B cell (primary cell): ENCODE data around the gene VPS11. TPM values are rescaled to one million over a fixed set of nuclear protein-coding genes. Genes with fewer than 3 reads are reported as not detected.

Experiments used
- ATAC-seq: fragments of 200-7000 bp; cut with Tn5 transposase; one replicate; pipeline ENCODE4 v1.10.0; 2021; ENCODE audit warnings: low read depth, mild to moderate bottlenecking, moderate number of reproducible peaks, moderate library complexity
- CTCF ChIA-PET: fragments of 350-600 bp; sonication (Branson Sonifier 250); formaldehyde crosslinking; loops from one replicate; lab custom pipeline; 2021; ENCODE audit warnings: antibody characterized with exemption, inconsistent platforms; lab: Charles Lee
- POLR2A ChIA-PET: fragments of 350-600 bp; sonication (Branson Sonifier 250); formaldehyde crosslinking; loops from one replicate; lab custom pipeline; 2021; ENCODE audit warnings: antibody characterized with exemption; lab: Charles Lee
- DNase-seq: peaks from one replicate; pipeline ENCODE4 v3.0.0; 2013
- H2AFZ ChIP-seq: 2 replicates; pipeline ENCODE4 v1.6.1; 2012; ENCODE audit warnings: mild to moderate bottlenecking, low read depth, low read length; ENCODE audit not compliant: insufficient read depth, poor library complexity, severe bottlenecking
- H3K27ac ChIP-seq, 2 donors: 1 replicate in 1 of 2; 2 replicates in 1 of 2; pipeline ENCODE4 v1.5.1; 2012 to 2013; ENCODE audit warnings: low read length in 2 of 2, mild to moderate bottlenecking in 2 of 2, moderate library complexity in 1 of 2
- H3K27me3 ChIP-seq, 4 experiments: fragments of 200-600 bp in 1 of 4; sonication (generic) in 1 of 4; replicated peaks in 1 of 4; 1 replicate in 2 of 4; 2 replicates in 2 of 4; pipeline versions ENCODE4 v1.6.1 to v1.7.0; 2013 to 2016; ENCODE audit warnings: low read length in 3 of 4, mild to moderate bottlenecking in 2 of 4, mixed read lengths in 1 of 4, moderate library complexity in 1 of 4; ENCODE audit not compliant: insufficient read depth in 4 of 4, control insufficient read depth in 3 of 4; ENCODE audit errors: control extremely low read depth in 1 of 4
- H3K36me3 ChIP-seq, 2 experiments: replicated peaks in 1 of 2; 1 replicate in 1 of 2; 2 replicates in 1 of 2; pipeline versions ENCODE4 v1.6.1 to v1.7.1; 2013; ENCODE audit warnings: low read length in 1 of 2; ENCODE audit not compliant: insufficient read depth in 2 of 2, control insufficient read depth in 1 of 2; ENCODE audit errors: control extremely low read depth in 1 of 2, extremely low read depth in 1 of 2
- H3K4me1 ChIP-seq, 2 donors: fragments of 200-600 bp in 1 of 2; sonication (generic) in 1 of 2; 1 replicate in 1 of 2; 2 replicates in 1 of 2; pipeline versions ENCODE4 v1.5.1 to v1.6.1; 2013 to 2017; ENCODE audit warnings: low read length in 2 of 2; ENCODE audit not compliant: control insufficient read depth in 2 of 2, insufficient read depth in 2 of 2
- H3K4me2 ChIP-seq: replicated peaks from 2 replicates; pipeline ENCODE3; 2012; ENCODE audit warnings: mild to moderate bottlenecking, low read depth, low read length; ENCODE audit not compliant: poor library complexity, severe bottlenecking
- H3K4me3 ChIP-seq, 5 experiments: fragments of 200-600 bp in 1 of 5; sonication (generic) in 1 of 5; 1 replicate in 3 of 5; 2 replicates in 2 of 5; pipeline versions ENCODE4 v1.5.1 to v1.7.0; 2011 to 2016; ENCODE audit warnings: low read length in 4 of 5, mild to moderate bottlenecking in 4 of 5, low read depth in 2 of 5, control low read depth in 1 of 5, moderate library complexity in 1 of 5; ENCODE audit not compliant: insufficient read depth in 1 of 5; ENCODE audit errors: control extremely low read depth in 1 of 5, extremely low read depth in 1 of 5
- H3K79me2 ChIP-seq: fragments of 200-600 bp; sonication (generic); one replicate; pipeline ENCODE4 v1.6.0; 2016; ENCODE audit warnings: low read length; ENCODE audit not compliant: control insufficient read depth, insufficient read depth
- H3K9ac ChIP-seq: fragments of 200-600 bp; sonication (generic); 2 replicates; pipeline ENCODE4 v1.6.1; 2017; ENCODE audit warnings: mild to moderate bottlenecking, low read length, moderate library complexity
- H3K9me3 ChIP-seq, 3 donors: one replicate each; pipeline versions ENCODE4 v1.6.1 to v1.7.1; 2013; ENCODE audit warnings: low read length in 2 of 3; ENCODE audit not compliant: control insufficient read depth in 2 of 3, insufficient read depth in 1 of 3; ENCODE audit errors: control extremely low read depth in 1 of 3
- H4K20me1 ChIP-seq: 2 replicates; pipeline ENCODE4 v1.6.0; 2012; ENCODE audit warnings: mild to moderate bottlenecking, low read length; ENCODE audit not compliant: insufficient read depth, control insufficient read depth, poor library complexity, severe bottlenecking
- H3K27ac Mint-ChIP-seq: one replicate; pipeline ENCODE4 v1.8.0; 2021; ENCODE audit warnings: mixed read lengths
- H3K27me3 Mint-ChIP-seq: one replicate; pipeline ENCODE4 v1.8.0; 2021; ENCODE audit warnings: mixed read lengths
- H3K4me1 Mint-ChIP-seq: one replicate; pipeline ENCODE4 v1.8.0; 2021; ENCODE audit warnings: mixed read lengths
- H3K4me3 Mint-ChIP-seq: one replicate; pipeline ENCODE4 v1.8.0; 2021; ENCODE audit warnings: mixed read lengths
- H3K9me3 Mint-ChIP-seq: one replicate; pipeline ENCODE4 v1.8.0; 2022; ENCODE audit warnings: mixed read lengths; ENCODE audit not compliant: insufficient read depth
- CTCF ChIP-seq: fragments of 200-600 bp; IDR thresholded peaks from one replicate; pipeline ENCODE4 v1.8.0; 2022; ENCODE audit warnings: antibody characterized with exemption, mild to moderate bottlenecking
- EZH2 ChIP-seq: IDR thresholded peaks from 2 replicates; pipeline ENCODE4 v1.6.1; 2012; ENCODE audit warnings: borderline replicate concordance, low read depth, mild to moderate bottlenecking, moderate library complexity, low read length; ENCODE audit not compliant: insufficient read depth, poor library complexity, severe bottlenecking
- WGBS: methylation state at CpG from one replicate; pipeline ENCODE4 v1.1.5; 2013; ENCODE audit warnings: missing lambda C conversion rate; ENCODE audit not compliant: insufficient coverage; 5-methylcytosine and 5-hydroxymethylcytosine counted together
- intact Hi-C: fragments of 100-400 bp; cut with micrococcal nuclease; formaldehyde crosslinking; loops from one replicate; pipeline ENCODE4 v1.10.0; 2022
- polyA plus RNA-seq: library from polyadenylated mRNA; depleted of rRNA; stranded (reverse); fragments of >200 nt; gene quantifications from 2 replicates; pipeline ENCODE4 v1.2.3, GENCODE V29; 2012
- total RNA-seq, 2 donors: library from RNA; stranded (reverse); fragments of 120-200 nt in 1 of 2; gene quantifications; 1 replicate in 1 of 2; 2 replicates in 1 of 2; pipeline versions ENCODE4 v1.2.3 to v1.2.4, GENCODE V29; 2013 to 2022

The VPS11 gene
- total and polyA plus RNA-seq, 2 donors (not counting 1 experiment from before 2014, with no cell fraction given) = 35.7 to 64.7 TPM

- Mint-ChIP-seq H3K9me3 (no peaks in the 10 kb centered on the region), H3K27ac (no peak overlapping the region), H3K4me1 (no peaks in the 10 kb centered on the region), H3K4me3 (no peak overlapping the region), H3K27me3 (no peaks in the 10 kb centered on the region)
- H3K36me3 ChIP-seq = peaks cover 0 to 65% of the 10 kb centered on the region in 2 experiments
- no peaks in the 10 kb centered on the region for H3K27me3 ChIP-seq
- TF ChIP-seq CTCF (no peak), EZH2 (no peak)
- no peak overlapping the region for H3K4me3 ChIP-seq
- CTCF ChIA-PET = no interaction called here
- no peaks in the 10 kb centered on the region for H3K9me3 ChIP-seq
- WGBS = 98% methylated on average over 17 of the region's 19 CpGs
- H3K27ac ChIP-seq = no peak overlapping the region
- intact Hi-C loops = no loop called here
- POLR2A ChIA-PET = interaction anchor here (0.8 kb wide), 1 partner anchor 23 kb away, joined by 4 read pairs; the partner anchor contains the start of gene DPAGT1
- DNase-seq = no peak
- H4K20me1 ChIP-seq = no peaks in the 10 kb centered on the region
- no peak for ATAC-seq
- H3K9ac ChIP-seq = no peak overlapping the region
- peaks cover 5% of the 10 kb centered on the region for H3K79me2 ChIP-seq
- H3K4me1 ChIP-seq = no peaks in the 10 kb centered on the region
- no peak overlapping the region for H3K4me2 ChIP-seq
- H2AFZ ChIP-seq = no peak overlapping the region
These were observed 11.2 kb downstream of the VPS11 start for GRCh38 chr11:119078675-119079420.

- peaks cover 17% of the 10 kb centered on the region for H3K4me1 Mint-ChIP-seq
- Histone ChIP-seq H3K79me2 (peaks cover 9% of the 10 kb centered on the region), H4K20me1 (no peaks in the 10 kb centered on the region), H3K9me3 (no peaks in the 10 kb centered on the region), H3K9ac (no peak overlapping the region), H2AFZ (no peak overlapping the region), H3K4me3 (no peak overlapping the region), H3K27me3 (no peaks in the 10 kb centered on the region), H3K4me1 (peaks cover 12 to 15% of the 10 kb centered on the region in 2 donors), H3K4me2 (no peak overlapping the region), H3K27ac (no peak overlapping the region), H3K36me3 (peaks cover 0 to 53% of the 10 kb centered on the region in 2 experiments)
- no peaks in the 10 kb centered on the region for H3K27me3 Mint-ChIP-seq
- CTCF ChIA-PET = no interaction called here
- POLR2A ChIA-PET = interaction anchor here (0.6 kb wide), 1 partner anchor 1244 kb away, joined by 3 read pairs; no protein-coding TSS in a partner anchor
- H3K4me3 Mint-ChIP-seq = no peak overlapping the region
- H3K9me3 Mint-ChIP-seq = no peaks in the 10 kb centered on the region
- intact Hi-C loops = no loop called here
- WGBS = 82% methylated on average over 3 of the region's 7 CpGs
- TF ChIP-seq CTCF = no peak
- TF ChIP-seq EZH2 = no peak
- no peak overlapping the region for H3K27ac Mint-ChIP-seq
- no peak for ATAC-seq
- DNase-seq = no peak
These were observed 14.2 kb downstream of the VPS11 start for GRCh38 chr11:119081682-119082260.
